H1 (cell line): Measurements from ENCODE around the gene MEFV. TPM values are rescaled to one million over a fixed set of nuclear protein-coding genes. Genes with fewer than 3 reads are reported as not detected.

Experiments used
- CTCF ChIA-PET: fragments of 300-600 bp; sonication (Branson Sonifier 250); formaldehyde crosslinking; loops from one replicate; lab custom pipeline; 2021; ENCODE audit not compliant: partially characterized antibody; lab: Charles Lee
- POLR2A ChIA-PET: fragments of 300-600 bp; sonication (Branson Sonifier 250); formaldehyde crosslinking; loops from one replicate; lab custom pipeline; 2021; ENCODE audit warnings: inconsistent platforms; ENCODE audit not compliant: partially characterized antibody; lab: Charles Lee
- DNase-seq, 2 experiments: peaks; one replicate each; pipeline versions ENCODE4 v3.0.0 to v3.0.0-alpha.2; 2010 to 2022; ENCODE audit warnings: low spot score in 2 of 2, low read depth in 1 of 2, mixed read lengths in 1 of 2
- FAIRE-seq: peaks from 2 replicates; lab custom pipeline; 2011; peaks lifted over from hg19 to GRCh38; lab: Jason Lieb, UNC
- H2AFZ ChIP-seq: 2 replicates; pipeline ENCODE4 v1.8.1; 2012; ENCODE audit warnings: low read length, inconsistent platforms
- H2AK5ac ChIP-seq: 2 replicates; pipeline ENCODE4 v1.6.1; 2013; ENCODE audit warnings: low read depth, low read length
- H2BK120ac ChIP-seq: replicated peaks from 2 replicates; pipeline ENCODE3; 2013; ENCODE audit warnings: low read depth, low read length, inconsistent platforms
- H2BK12ac ChIP-seq: 2 replicates; pipeline ENCODE4 v1.6.1; 2013; ENCODE audit warnings: low read depth, low read length
- H2BK15ac ChIP-seq: 2 replicates; pipeline ENCODE4 v1.6.1; 2013; ENCODE audit warnings: low read length
- H2BK20ac ChIP-seq: 2 replicates; pipeline ENCODE4 v1.6.1; 2013; ENCODE audit warnings: low read length
- H2BK5ac ChIP-seq: 2 replicates; pipeline ENCODE4 v1.6.1; 2013; ENCODE audit warnings: low read depth, low read length
- H3K14ac ChIP-seq: 2 replicates; pipeline ENCODE4 v1.6.1; 2013; ENCODE audit warnings: inconsistent platforms; ENCODE audit not compliant: insufficient read length
- H3K18ac ChIP-seq: 2 replicates; pipeline ENCODE4 v1.6.1; 2013; ENCODE audit warnings: low read length; ENCODE audit errors: extremely low read depth
- H3K23ac ChIP-seq: 2 replicates; pipeline ENCODE4 v1.6.1; 2013; ENCODE audit warnings: inconsistent platforms; ENCODE audit not compliant: insufficient read length
- H3K23me2 ChIP-seq: 2 replicates; pipeline ENCODE4 v1.6.1; 2013; ENCODE audit warnings: low read depth, low read length
- H3K27ac ChIP-seq: 2 replicates; pipeline ENCODE4 v1.6.1; 2011; ENCODE audit warnings: low read depth, low read length, inconsistent platforms
- H3K27me3 ChIP-seq, 4 experiments: replicated peaks in 1 of 4; 1 replicate in 1 of 4; 2 replicates in 3 of 4; pipeline versions ENCODE4 v1.6.1 to v1.8.1; 2011 to 2013; ENCODE audit warnings: low read length in 3 of 4, mild to moderate bottlenecking in 3 of 4, inconsistent platforms in 2 of 4, mixed read lengths in 2 of 4, moderate library complexity in 1 of 4; ENCODE audit not compliant: control insufficient read depth in 3 of 4, insufficient read depth in 3 of 4; ENCODE audit errors: extremely low read depth in 1 of 4
- H3K36me3 ChIP-seq, 4 experiments: 2 replicates each; pipeline versions ENCODE4 v1.6.1 to v1.8.1; 2011 to 2013; ENCODE audit warnings: mild to moderate bottlenecking in 4 of 4, low read length in 3 of 4, moderate library complexity in 2 of 4, control low read depth in 1 of 4, inconsistent platforms in 1 of 4; ENCODE audit not compliant: insufficient read depth in 4 of 4, control insufficient read depth in 2 of 4
- H3K4ac ChIP-seq: replicated peaks from 2 replicates; pipeline ENCODE3; 2013; ENCODE audit warnings: low read length, low read depth, mixed read lengths, inconsistent platforms; ENCODE audit not compliant: insufficient read length
- H3K4me1 ChIP-seq, 4 experiments: replicated peaks in 1 of 4; 1 replicate in 1 of 4; 2 replicates in 3 of 4; pipeline versions ENCODE4 v1.6.1 to v1.8.1; 2011 to 2013; ENCODE audit warnings: low read length in 3 of 4, inconsistent platforms in 2 of 4, mixed read lengths in 1 of 4; ENCODE audit not compliant: insufficient read depth in 4 of 4, control insufficient read depth in 3 of 4
- H3K4me2 ChIP-seq, 2 experiments: 2 replicates each; pipeline versions ENCODE4 v1.6.1 to v1.8.1; 2011 to 2013; ENCODE audit warnings: low read depth in 2 of 2, low read length in 2 of 2, control low read depth in 1 of 2, inconsistent platforms in 1 of 2, mild to moderate bottlenecking in 1 of 2; ENCODE audit not compliant: insufficient read depth in 1 of 2
- H3K4me3 ChIP-seq, 4 experiments: fragments of 200-600, 300-600 bp in 1 of 4; sonication (generic), shearing (Covaris generic), sonication (Bioruptor Twin) in 1 of 4; 2 replicates each; pipeline versions ENCODE4 v1.5.1 to v1.8.1; 2011 to 2016; ENCODE audit warnings: low read length in 4 of 4, low read depth in 3 of 4, control low read depth in 2 of 4, inconsistent platforms in 2 of 4, mild to moderate bottlenecking in 2 of 4, mixed read lengths in 1 of 4, moderate library complexity in 1 of 4; ENCODE audit not compliant: insufficient read depth in 2 of 4; ENCODE audit errors: extremely low read depth in 1 of 4
- H3K56ac ChIP-seq: replicated peaks from 2 replicates; pipeline ENCODE3; 2013; ENCODE audit warnings: low read depth, mild to moderate bottlenecking, mixed read lengths, low read length, inconsistent platforms; ENCODE audit not compliant: insufficient read length
- H3K79me1 ChIP-seq: 2 replicates; pipeline ENCODE4 v1.6.1; 2013; ENCODE audit warnings: low read depth, low read length, control low read depth
- H3K79me2 ChIP-seq, 2 experiments: 2 replicates each; pipeline versions ENCODE4 v1.6.1 to v1.8.1; 2012 to 2013; ENCODE audit warnings: low read length in 2 of 2, mild to moderate bottlenecking in 2 of 2, inconsistent platforms in 1 of 2; ENCODE audit not compliant: insufficient read depth in 2 of 2, control insufficient read depth in 1 of 2
- H3K9ac ChIP-seq, 4 experiments: replicated peaks in 1 of 4; 1 replicate in 1 of 4; 2 replicates in 3 of 4; pipeline versions ENCODE4 v1.6.1 to v1.8.1; 2011 to 2013; ENCODE audit warnings: low read depth in 3 of 4, low read length in 3 of 4, control low read depth in 2 of 4, mild to moderate bottlenecking in 2 of 4, moderate library complexity in 2 of 4, inconsistent platforms in 1 of 4; ENCODE audit errors: extremely low read depth in 1 of 4
- H3K9me3 ChIP-seq, 2 experiments: 2 replicates each; pipeline versions ENCODE4 v1.6.1 to v1.8.1; 2012 to 2013; ENCODE audit warnings: mild to moderate bottlenecking in 2 of 2, moderate library complexity in 2 of 2, control low read depth in 1 of 2, inconsistent platforms in 1 of 2, low read depth in 1 of 2, low read length in 1 of 2, mixed read lengths in 1 of 2; ENCODE audit not compliant: insufficient read depth in 2 of 2
- H4K20me1 ChIP-seq, 2 experiments: replicated peaks in 1 of 2; 2 replicates each; pipeline versions ENCODE3 to v1.8.1; 2011 to 2013; ENCODE audit warnings: inconsistent platforms in 2 of 2, low read length in 2 of 2, mild to moderate bottlenecking in 1 of 2; ENCODE audit not compliant: insufficient read depth in 2 of 2, control insufficient read depth in 1 of 2
- H4K5ac ChIP-seq: 2 replicates; pipeline ENCODE4 v1.6.1; 2013; ENCODE audit warnings: low read length, low read depth, mixed read lengths, inconsistent platforms; ENCODE audit not compliant: insufficient read length
- H4K8ac ChIP-seq: 2 replicates; pipeline ENCODE4 v1.8.0; 2013; ENCODE audit warnings: mild to moderate bottlenecking, moderate library complexity, low read length, inconsistent platforms; ENCODE audit not compliant: insufficient read depth; ENCODE audit errors: extremely low read depth
- H4K91ac ChIP-seq: replicated peaks from 2 replicates; pipeline ENCODE3; 2013; ENCODE audit warnings: low read length, mixed read lengths, inconsistent platforms; ENCODE audit not compliant: insufficient read length
- BRCA1 ChIP-seq: IDR thresholded peaks from 2 replicates; pipeline ENCODE4 v1.6.1; 2012; ENCODE audit warnings: low read depth, low read length, improper control_type of control experiment
- CHD1 ChIP-seq: IDR thresholded peaks from 2 replicates; pipeline ENCODE4 v1.6.1; 2012; ENCODE audit warnings: low read depth, low read length, improper control_type of control experiment
- CHD2 ChIP-seq: IDR thresholded peaks from 2 replicates; pipeline ENCODE4 v1.6.1; 2012; ENCODE audit warnings: low read length, improper control_type of control experiment
- FOSL1 ChIP-seq: IDR thresholded peaks from 2 replicates; pipeline ENCODE4 v1.6.1; 2011; ENCODE audit warnings: mild to moderate bottlenecking, low read depth, low read length, moderate library complexity; ENCODE audit not compliant: insufficient read depth
- GTF2F1 ChIP-seq: IDR thresholded peaks from 2 replicates; pipeline ENCODE4 v1.6.1; 2012; ENCODE audit warnings: low read depth, low read length, improper control_type of control experiment, borderline replicate concordance
- KDM4A ChIP-seq: IDR thresholded peaks from one replicate; pipeline ENCODE4 v1.7.1; 2012; ENCODE audit warnings: low read depth, mild to moderate bottlenecking, moderate library complexity, low read length, inconsistent platforms; ENCODE audit not compliant: severe bottlenecking
- MAFK ChIP-seq: IDR thresholded peaks from 2 replicates; pipeline ENCODE4 v1.6.1; 2012; ENCODE audit warnings: low read depth, mild to moderate bottlenecking, improper control_type of control experiment, low read length
- RBBP5 ChIP-seq: IDR thresholded peaks from 2 replicates; pipeline ENCODE4 v1.7.1; 2012; ENCODE audit warnings: low read depth, mild to moderate bottlenecking, inconsistent platforms, low read length, moderate library complexity, borderline replicate concordance
- RXRA ChIP-seq: IDR thresholded peaks from 2 replicates; pipeline ENCODE4 v1.6.1; 2011; ENCODE audit warnings: low read depth, mild to moderate bottlenecking, low read length, moderate library complexity; ENCODE audit not compliant: insufficient read depth
- TEAD4 ChIP-seq: IDR thresholded peaks from 2 replicates; pipeline ENCODE4 v1.6.1; 2012; ENCODE audit warnings: low read depth, low read length, inconsistent platforms, mixed read lengths
- ZNF274 ChIP-seq: IDR thresholded peaks from 2 replicates; pipeline ENCODE4 v1.7.0; 2012; ENCODE audit warnings: low read length, borderline replicate concordance; ENCODE audit errors: extremely low read depth
- WGBS, 2 experiments: shearing (Covaris generic) in 1 of 2; methylation state at CpG; one replicate each; pipeline versions ENCODE4 v1.1.6 to v1.1.7; 2013 to 2015; ENCODE audit warnings: low lambda C conversion rate in 2 of 2, mixed read lengths in 2 of 2, inconsistent platforms in 1 of 2, low coverage in 1 of 2, missing lambda C conversion rate in 1 of 2; ENCODE audit not compliant: insufficient replicate concordance in 2 of 2, insufficient coverage in 1 of 2, insufficient read length in 1 of 2; ENCODE audit errors: extremely low coverage in 1 of 2, missing lambda C conversion rate in 1 of 2; 5-methylcytosine and 5-hydroxymethylcytosine counted together
- polyA plus RNA-seq, 7 experiments: library from polyadenylated mRNA; depleted of rRNA in 3 of 7; stranded (reverse) in 5 of 7; unstranded in 2 of 7; fragments of >200 nt in 5 of 7; fragments of 200-250 nt in 2 of 7; gene quantifications; 1 replicate in 5 of 7; 2 replicates in 1 of 7; 4 replicates in 1 of 7; pipeline versions ENCODE4 v1.2.1 to v1.2.3, GENCODE V29; 2011 to 2013; ENCODE audit warnings: missing spikeins in 2 of 7, mixed read lengths in 2 of 7
- total RNA-seq: library from RNA; stranded (reverse); fragmentation: NEBNext Ultra II Directional; extraction: Animal tissue kit (Norgen Biotek cat#: 25700); gene quantifications from 2 replicates; pipeline ENCODE4 v1.2.1, GENCODE V29; 2021

MEFV gene
- total and polyA plus RNA-seq, 2 of the 8 experiments (the other 6 are each of a cell fraction or from before 2014, with no cell fraction given), result 0.03 TPM; not detected in 1

DNA sequence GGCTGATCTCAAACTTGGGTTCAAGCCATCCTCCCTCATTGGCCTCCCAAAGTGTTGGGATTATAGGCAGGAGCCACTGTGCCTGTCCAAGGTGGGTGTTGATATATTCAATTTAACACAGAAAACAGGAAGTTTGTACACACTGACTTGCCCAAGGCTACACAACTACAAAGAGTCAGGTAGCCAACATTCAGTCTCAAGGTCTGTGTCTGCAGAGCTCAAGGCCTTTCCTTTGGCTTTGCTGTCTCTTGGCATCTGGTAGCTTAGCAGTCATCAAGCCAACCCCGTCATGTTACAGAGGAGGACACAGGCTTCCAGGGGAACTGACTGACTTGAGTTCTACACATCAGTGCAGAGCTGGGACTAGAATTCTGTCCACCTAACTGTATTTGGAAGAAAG lies 11.9 kb upstream of the MEFV start:
- ChIA-PET CTCF (interaction anchor here (1.1 to 2.6 kb wide), 11 partner anchors 8 to 222 kb away, joined by 3 to 24 read pairs (median 5); partner anchors contain the start of genes MEFV and OR2C1), POLR2A (interaction anchor here (1.4 to 1.8 kb wide), 2 partner anchors 8 to 12 kb away, joined by 4 to 6 read pairs; no protein-coding TSS in a partner anchor)
- no peak for FAIRE-seq
- no peak overlapping the region for H3K23ac ChIP-seq
- H3K27me3 ChIP-seq, result no peaks in the 10 kb centered on the region
- H3K14ac ChIP-seq, result no peak overlapping the region
- H3K4me2 ChIP-seq, result no peak overlapping the region
- H2BK20ac ChIP-seq, result no peak overlapping the region
- H2BK12ac ChIP-seq, result no peak overlapping the region
- no peak overlapping the region for H4K91ac ChIP-seq
- no peaks in the 10 kb centered on the region for H3K36me3 ChIP-seq
- no peak overlapping the region for H2BK5ac ChIP-seq
- no peak overlapping the region for H2BK15ac ChIP-seq
- no peak overlapping the region for H3K4me3 ChIP-seq
- H4K20me1 ChIP-seq, result no peaks in the 10 kb centered on the region
- H2AFZ ChIP-seq, result no peak overlapping the region
- no peaks in the 10 kb centered on the region for H3K79me2 ChIP-seq
- H3K79me1 ChIP-seq, result no peaks in the 10 kb centered on the region
- H4K5ac ChIP-seq, result no peak overlapping the region
- H3K4ac ChIP-seq, result no peak overlapping the region
- no peak overlapping the region for H2AK5ac ChIP-seq
- H3K4me1 ChIP-seq, result no peaks in the 10 kb centered on the region
- TF ChIP-seq ZNF274 (no peak), RBBP5 (no peak), CHD1 (no peak), BRCA1 (no peak), CHD2 (no peak), GTF2F1 (no peak), KDM4A (no peak), FOSL1 (no peak), TEAD4 (no peak), MAFK (no peak), RXRA (no peak)
- WGBS, 2 experiments, result 100% methylated on average over 1 of the region's 1 CpG; no CpG with 5 or more reads in 1 of the 2 experiments
- H4K8ac ChIP-seq, result no peak overlapping the region
- H2BK120ac ChIP-seq, result no peak overlapping the region
- no peak overlapping the region for H3K9ac ChIP-seq
- H3K9me3 ChIP-seq, result peaks cover 0 to 5% of the 10 kb centered on the region in 2 experiments; a peak in 2 of 4 replicates
- H3K23me2 ChIP-seq, result no peaks in the 10 kb centered on the region; the same call in 1 of the 2 replicates
- H3K18ac ChIP-seq, result no peak overlapping the region
- no peak overlapping the region for H3K27ac ChIP-seq
- no peak for DNase-seq
- no peak overlapping the region for H3K56ac ChIP-seq
